ENCODE data around the gene POLR2E. TPM values are rescaled to one million over a fixed set of nuclear protein-coding genes. Genes with fewer than 3 reads are reported as not detected.
A peak's percentile ranks its signal among the peaks of the same experiment; 100 is the strongest.

Gene POLR2E
- total and polyA plus RNA-seq, 10 donors, result 70.8 to 152 (median 120) TPM

DNA sequence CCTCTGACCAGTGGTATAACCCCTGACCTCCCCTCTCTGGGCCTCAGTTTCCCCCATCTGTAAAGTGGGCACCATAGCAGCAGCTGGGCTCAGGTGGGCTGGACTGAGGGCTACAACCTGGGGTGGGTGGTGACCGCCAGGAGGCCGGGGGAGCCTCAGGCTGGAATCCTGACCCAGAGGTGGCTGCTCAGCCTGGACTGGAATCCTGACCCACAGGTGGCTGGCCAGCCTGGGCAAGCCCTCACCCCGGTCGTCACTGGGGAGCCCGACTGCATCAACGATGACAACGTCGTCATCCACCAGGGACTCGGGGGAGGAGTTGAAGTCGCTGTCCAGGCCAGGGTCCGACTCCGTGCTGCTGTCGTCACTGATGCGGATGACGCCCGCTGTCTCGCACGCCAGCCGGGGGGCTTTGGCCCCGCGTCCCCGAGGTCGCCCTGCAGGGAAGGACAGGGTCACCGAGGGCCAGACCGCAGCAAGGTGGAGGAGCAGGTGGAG, 18.9 kb upstream of the POLR2E start:
- no peak overlapping the region for H3K4me3 ChIP-seq
- DNase-seq, result peak; percentile 81

DNA sequence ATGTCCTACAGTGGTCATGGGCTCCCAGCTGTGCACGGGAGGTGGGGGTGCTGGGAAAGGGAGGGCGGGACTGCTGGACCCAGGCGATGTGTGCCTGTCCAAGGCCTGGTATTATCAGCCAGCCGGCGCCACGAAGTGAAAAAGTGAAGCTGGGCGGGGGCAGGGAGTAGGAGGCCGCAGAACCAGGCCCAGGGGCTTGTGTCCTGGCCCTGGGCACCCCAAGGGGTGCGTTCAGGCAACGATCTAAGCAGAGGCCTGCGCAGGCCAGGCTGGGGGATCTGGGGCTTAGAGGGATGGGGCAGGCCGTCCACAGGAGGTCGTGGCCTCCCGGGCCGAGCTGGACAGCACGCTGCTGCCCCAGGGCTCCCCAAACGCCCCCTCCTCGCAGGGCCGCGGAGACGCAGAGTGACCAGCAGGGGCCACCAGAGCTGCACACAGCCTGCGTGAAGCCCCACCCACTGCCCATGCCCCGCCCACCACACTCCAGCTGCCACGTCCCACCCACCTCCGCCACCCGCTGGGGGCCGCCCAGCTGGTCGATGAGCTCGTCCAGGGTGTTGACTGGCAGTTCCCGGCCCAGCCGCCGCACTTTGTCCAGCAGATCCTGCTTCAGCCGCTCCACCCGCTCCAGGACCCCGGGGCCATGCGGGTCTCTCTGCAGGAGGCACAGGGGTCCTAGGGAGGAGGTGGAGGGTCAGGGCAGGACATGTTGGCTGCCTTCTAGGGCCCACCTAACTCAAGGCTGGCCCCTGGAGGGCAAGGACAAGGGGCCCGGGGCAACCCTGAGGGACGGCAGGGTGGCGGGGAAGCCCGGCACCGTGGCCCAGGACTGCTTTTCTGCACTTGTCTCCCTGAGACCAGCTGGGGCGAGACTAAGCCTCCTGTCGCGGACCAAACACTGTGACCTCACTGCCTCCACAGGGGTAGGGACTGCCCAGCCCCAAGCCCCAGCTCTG, 18.1 kb upstream of the POLR2E start:
- intact Hi-C loops (cut with DNase I; ENCODE audit: low total_unique reads), result loop anchor here (5.0 kb wide), 1 partner anchor 79 kb away; no protein-coding TSS in a partner anchor
- Histone ChIP-seq H3K27ac (peak overlapping the region in 7 of 8 donors; percentile 71 to 85 (median 81)), H3K9me3 (no peaks in the 10 kb centered on the region), H3K27me3 (replicated peaks in 1 of 7) (no peaks in the 10 kb centered on the region), H3K36me3 (peaks cover 10 to 100% (median 94%) of the 10 kb centered on the region in 6 donors), H3K4me3 (peak overlapping the region in 1 of 8 donors; percentile 39), H3K4me1 (peaks cover 12 to 60% (median 25%) of the 10 kb centered on the region in 6 donors)
- peak; percentile 96 for DNase-seq
- TF ChIP-seq POLR2AphosphoS5 (IDR thresholded peaks at IDR 0.05) (peak; percentile 77 to 92 (median 86)), POLR2A (IDR thresholded peaks at IDR 0.05) (no peak)
- TF ChIP-seq, protein P1, sequence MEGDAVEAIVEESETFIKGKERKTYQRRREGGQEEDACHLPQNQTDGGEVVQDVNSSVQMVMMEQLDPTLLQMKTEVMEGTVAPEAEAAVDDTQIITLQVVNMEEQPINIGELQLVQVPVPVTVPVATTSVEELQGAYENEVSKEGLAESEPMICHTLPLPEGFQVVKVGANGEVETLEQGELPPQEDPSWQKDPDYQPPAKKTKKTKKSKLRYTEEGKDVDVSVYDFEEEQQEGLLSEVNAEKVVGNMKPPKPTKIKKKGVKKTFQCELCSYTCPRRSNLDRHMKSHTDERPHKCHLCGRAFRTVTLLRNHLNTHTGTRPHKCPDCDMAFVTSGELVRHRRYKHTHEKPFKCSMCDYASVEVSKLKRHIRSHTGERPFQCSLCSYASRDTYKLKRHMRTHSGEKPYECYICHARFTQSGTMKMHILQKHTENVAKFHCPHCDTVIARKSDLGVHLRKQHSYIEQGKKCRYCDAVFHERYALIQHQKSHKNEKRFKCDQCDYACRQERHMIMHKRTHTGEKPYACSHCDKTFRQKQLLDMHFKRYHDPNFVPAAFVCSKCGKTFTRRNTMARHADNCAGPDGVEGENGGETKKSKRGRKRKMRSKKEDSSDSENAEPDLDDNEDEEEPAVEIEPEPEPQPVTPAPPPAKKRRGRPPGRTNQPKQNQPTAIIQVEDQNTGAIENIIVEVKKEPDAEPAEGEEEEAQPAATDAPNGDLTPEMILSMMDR (IDR thresholded peaks at IDR 0.05 in 8 of 11, conservative IDR thresholded peaks at IDR 0.05 in 3 of 11), result peak; percentile 65 to 96 (median 93)
- WGBS, 5 donors, result 31 to 47% (median 34%) methylated on average over 29 to 44 of the region's 44 CpGs

More for the DNA sequence above, 18.9 kb upstream of the POLR2E start:
- TF ChIP-seq POLR2A (IDR thresholded peaks at IDR 0.05), result no peak
- TF ChIP-seq POLR2AphosphoS5 (IDR thresholded peaks at IDR 0.05), result peak in 2 of 3 donors; percentile 17 to 80
- Histone ChIP-seq H3K36me3 (peaks cover 10 to 100% (median 95%) of the 10 kb centered on the region in 6 donors), H3K27ac (peak overlapping the region in 7 of 8 donors; percentile 71 to 85 (median 81)), H3K4me1 (peaks cover 12 to 57% (median 25%) of the 10 kb centered on the region in 6 donors), H3K9me3 (no peaks in the 10 kb centered on the region), H3K27me3 (replicated peaks in 1 of 7) (no peaks in the 10 kb centered on the region)
- 88 to 93% (median 91%) methylated on average over 13 to 25 of the region's 25 CpGs for WGBS, 5 donors
- intact Hi-C loops (cut with DNase I; ENCODE audit: low total_unique reads), result loop anchor here (5.0 kb wide), 1 partner anchor 78 kb away; no protein-coding TSS in a partner anchor

DNA sequence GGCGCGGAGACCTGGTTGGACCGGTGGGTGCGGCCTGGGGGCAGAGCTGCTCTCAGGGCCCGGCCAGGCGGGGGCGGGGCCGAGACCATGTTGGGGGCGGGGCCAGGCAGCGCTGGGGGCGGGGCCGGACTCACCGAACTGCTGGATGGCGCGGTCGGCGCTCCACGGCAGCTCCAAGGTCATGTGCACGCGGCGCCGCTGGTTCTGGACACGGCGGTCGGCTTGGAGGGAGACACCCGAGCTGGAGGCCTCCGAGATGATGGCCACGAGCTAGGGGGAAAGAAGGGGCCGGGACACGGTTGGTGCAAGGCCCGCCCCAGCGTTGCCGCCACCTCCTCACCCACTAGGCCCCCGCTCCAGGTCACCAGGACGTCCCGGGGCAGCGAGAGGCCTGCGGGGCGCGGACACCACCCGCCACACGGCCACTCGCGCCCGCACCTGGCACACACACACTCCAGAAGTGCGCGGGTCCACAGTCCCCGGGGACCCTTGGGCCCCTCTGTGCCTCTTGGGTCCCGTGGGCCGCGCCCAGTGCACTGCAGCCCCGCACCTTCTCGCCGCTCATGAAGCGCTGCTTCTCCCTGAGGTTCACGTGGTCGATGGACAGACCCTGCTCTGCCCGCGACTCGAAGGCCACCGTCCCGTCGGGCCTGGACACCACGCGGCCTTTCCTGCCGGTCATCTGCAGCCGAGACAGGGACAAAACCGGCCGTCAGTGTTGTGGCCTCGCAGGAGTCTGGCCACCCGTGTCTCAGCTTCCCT, 17.3 kb upstream of the POLR2E start:
- Histone ChIP-seq H3K4me3 (no peak overlapping the region), H3K27ac (peak overlapping the region in 7 of 8 donors; percentile 71 to 85 (median 81)), H3K36me3 (peaks cover 10 to 100% (median 94%) of the 10 kb centered on the region in 6 donors), H3K9me3 (no peaks in the 10 kb centered on the region), H3K4me1 (peaks cover 12 to 66% (median 28%) of the 10 kb centered on the region in 6 donors), H3K27me3 (replicated peaks in 1 of 7) (no peaks in the 10 kb centered on the region)
- DNase-seq, result peak; percentile 80
- TF ChIP-seq POLR2AphosphoS5 (IDR thresholded peaks at IDR 0.05) (peak in 2 of 3 donors; percentile 31 to 81), POLR2A (IDR thresholded peaks at IDR 0.05) (no peak)
- intact Hi-C loops (cut with DNase I; ENCODE audit: low total_unique reads), result loop anchor here (5.0 kb wide), 1 partner anchor 80 kb away; no protein-coding TSS in a partner anchor
- 78 to 90% (median 82%) methylated on average over 42 to 71 of the region's 71 CpGs for whole genome bisulfite sequencing, 5 donors

DNA sequence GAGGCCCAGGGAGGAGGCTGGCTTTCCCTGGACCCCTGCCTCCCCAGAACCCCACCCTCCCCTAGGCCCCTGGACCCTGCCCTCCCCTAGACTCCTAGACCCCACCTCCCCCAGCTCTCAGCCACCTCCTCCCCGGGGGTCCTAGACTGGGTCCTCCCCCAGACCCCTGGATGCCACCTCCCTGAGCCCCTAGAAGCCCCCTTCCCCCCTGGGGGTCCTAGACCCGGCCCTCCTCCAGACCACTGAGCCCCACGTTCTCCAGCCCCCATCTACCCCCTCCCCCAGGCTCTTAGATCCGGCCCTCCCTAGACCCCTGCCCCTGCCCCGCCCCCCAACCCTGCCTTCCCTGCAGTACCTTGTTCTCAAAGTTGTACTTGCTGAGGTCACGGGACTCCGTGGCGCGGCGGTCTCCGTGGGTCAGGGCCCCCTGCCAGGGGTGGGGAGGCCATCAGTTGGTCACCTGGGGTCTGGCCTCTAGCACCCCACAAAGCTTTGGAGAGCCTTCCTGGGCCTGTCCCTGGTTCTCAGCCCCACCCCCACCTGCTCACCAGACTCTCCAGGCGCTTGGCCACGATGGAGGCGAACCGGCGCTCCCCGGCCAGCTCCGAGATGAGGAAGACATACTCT, 16.6 kb upstream of the POLR2E start:
- TF ChIP-seq POLR2A (IDR thresholded peaks at IDR 0.05) (no peak), POLR2AphosphoS5 (IDR thresholded peaks at IDR 0.05) (no peak)
- TF ChIP-seq, protein P1 (IDR thresholded peaks at IDR 0.05 in 8 of 11, conservative IDR thresholded peaks at IDR 0.05 in 3 of 11), result no peak
- peaks cover 10 to 100% (median 94%) of the 10 kb centered on the region in 6 donors for H3K36me3 ChIP-seq
- WGBS, 5 donors, result 88 to 94% (median 91%) methylated on average over 11 to 18 of the region's 18 CpGs
- DNase-seq, result no peak
- H3K27ac ChIP-seq, result peak overlapping the region in 5 of 8 donors; percentile 79 to 85 (median 82)
- no peak overlapping the region for H3K4me3 ChIP-seq
- no peaks in the 10 kb centered on the region for H3K9me3 ChIP-seq
- peaks cover 12 to 69% (median 35%) of the 10 kb centered on the region in 6 donors for H3K4me1 ChIP-seq
- intact Hi-C loops (cut with DNase I; ENCODE audit: low total_unique reads), result loop anchor here (5.0 kb wide), 1 partner anchor 81 kb away; no protein-coding TSS in a partner anchor
- H3K27me3 ChIP-seq (replicated peaks in 1 of 7), result no peaks in the 10 kb centered on the region
